NK-92 treated with Interleukin-12 subunit alpha and Interleukin-12 subunit beta, amount 100 ng/mL, for 24 hours (cell line): ENCODE data around the gene SPRN.
A peak's percentile ranks its signal among the peaks of the same experiment; 100 is the strongest.

Source experiments
- DNase-seq: peaks from one replicate; lab custom pipeline; 2025; lab: John Stamatoyannopoulos, UW

Gene SPRN

GRCh38 chr10:133405844-133406527, 18.4 kb downstream of the SPRN start:
- no peak for DNase-seq

- no peak for DNase-seq
Observed at GRCh38 chr10:133405272-133405671, 19.2 kb downstream of the SPRN start.

- DNase-seq = no peak
Observed at GRCh38 chr10:133403784-133404183, 20.6 kb downstream of the SPRN start.

GRCh38 chr10:133403359-133403758, 21.1 kb downstream of the SPRN start:
- DNase-seq = no peak

- DNase-seq = no peak
Observed at GRCh38 chr10:133401981-133402725, 22.3 kb downstream of the SPRN start.

GRCh38 chr10:133401500-133401899, 22.9 kb downstream of the SPRN start:
- DNase-seq = no peak

- no peak for DNase-seq
Observed at GRCh38 chr10:133400624-133401424, 23.6 kb downstream of the SPRN start.

- no peak for DNase-seq
Observed at GRCh38 chr10:133399123-133399601, 25.3 kb downstream of the SPRN start.

GRCh38 chr10:133397938-133398337, 26.5 kb downstream of the SPRN start:
- no peak for DNase-seq

- no peak for DNase-seq
Observed at GRCh38 chr10:133396035-133396624, 28.3 kb downstream of the SPRN start.

GRCh38 chr10:133394801-133395221, 29.6 kb downstream of the SPRN start:
- no peak for DNase-seq

- DNase-seq = peak; percentile 90
Observed at GRCh38 chr10:133394064-133394663, 30.3 kb downstream of the SPRN start, which contains the start of gene MTG1. MTG1 (plus strand) TSS chr10:133394157; CDS start chr10:133394221, 64 bp downstream.

GRCh38 chr10:133393401-133394063, 30.9 kb downstream of the SPRN start:
- DNase-seq = no peak

- no peak for DNase-seq
Observed at GRCh38 chr10:133391761-133392518, 32.5 kb downstream of the SPRN start.

GRCh38 chr10:133391249-133391635, 33.2 kb downstream of the SPRN start:
- DNase-seq = no peak

- no peak for DNase-seq
Observed at GRCh38 chr10:133390597-133391248, 33.7 kb downstream of the SPRN start.

- DNase-seq = peak; percentile 41
Observed at GRCh38 chr10:133388973-133389818, 35.2 kb downstream of the SPRN start.

GRCh38 chr10:133388236-133388972, 36.0 kb downstream of the SPRN start:
- DNase-seq = no peak
